Left kidney (tissue), 2 donors: ENCODE data around the gene MACROH2A2. TPM values are rescaled to one million over a fixed set of nuclear protein-coding genes. Genes with fewer than 3 reads are reported as not detected.
"Not testable (repeated sequence)": the region's sequence is repeated elsewhere in the genome, so short reads cannot be mapped to it uniquely, and the experiment has no call there.

ENCODE experiments used
- DNase-seq: peaks from one replicate; pipeline ENCODE4 v3.0.0-alpha.2; 2013
- polyA plus RNA-seq: library from polyadenylated mRNA; unstranded; fragments of 120-200 nt; gene quantifications from one replicate; pipeline ENCODE4 v1.2.1, GENCODE V29; 2013; ENCODE audit not compliant: insufficient read length

MACROH2A2 gene
- polyA plus RNA-seq, 1 donor: 75.9 TPM

GRCh38 chr10:70155255-70155838, 102.7 kb downstream of the MACROH2A2 start:
- no peak for DNase-seq

GRCh38 chr10:70158113-70158512, 105.5 kb downstream of the MACROH2A2 start:
- DNase-seq: no peak

GRCh38 chr10:70159366-70159765, 106.7 kb downstream of the MACROH2A2 start:
- not testable (repeated sequence) for DNase-seq

GRCh38 chr10:70160798-70161197, 108.2 kb downstream of the MACROH2A2 start:
- no peak for DNase-seq

Other genes starting within 250 kb of the MACROH2A2 start
- gene AIFM2, start 80.0 kb downstream of the MACROH2A2 start, polyA plus RNA-seq: 6.6 TPM
- gene TYSND1, start 93.9 kb downstream of the MACROH2A2 start, polyA plus RNA-seq: 12.4 TPM
- 142 TPM for gene SAR1A, start 117.7 kb downstream of the MACROH2A2 start, polyA plus RNA-seq
- 90.9 TPM for gene PPA1, start 180.6 kb downstream of the MACROH2A2 start, polyA plus RNA-seq
- gene NPFFR1, start 231.2 kb downstream of the MACROH2A2 start, polyA plus RNA-seq: 0.15 TPM